Liver (tissue), 9 donors: ENCODE measurements around the gene COL8A2. TPM values are rescaled to one million over a fixed set of nuclear protein-coding genes. Genes with fewer than 3 reads are reported as not detected.

Source experiments
- DNase-seq: peaks from one replicate; pipeline ENCODE4 v3.0.0-alpha.2; 2017; ENCODE audit warnings: low spot score
- H3K27ac ChIP-seq, 2 donors: one replicate each; pipeline ENCODE4 v1.7.0; 2013; ENCODE audit warnings: inconsistent platforms in 2 of 2, low read length in 2 of 2, control low read depth in 1 of 2, low read depth in 1 of 2, mild to moderate bottlenecking in 1 of 2
- H3K27me3 ChIP-seq, 4 donors: one replicate each; pipeline versions ENCODE4 v1.6.1 to v1.7.0; 2013; ENCODE audit warnings: low read length in 3 of 4, inconsistent platforms in 1 of 4, mild to moderate bottlenecking in 1 of 4, moderate library complexity in 1 of 4; ENCODE audit not compliant: control insufficient read depth in 4 of 4, insufficient read depth in 4 of 4
- H3K36me3 ChIP-seq, 4 donors: one replicate each; pipeline versions ENCODE4 v1.6.1 to v1.7.0; 2013; ENCODE audit warnings: low read length in 3 of 4, mild to moderate bottlenecking in 3 of 4, low read depth in 1 of 4, moderate library complexity in 1 of 4; ENCODE audit not compliant: control insufficient read depth in 4 of 4, insufficient read depth in 3 of 4
- H3K4me1 ChIP-seq, 4 donors: one replicate each; pipeline versions ENCODE4 v1.6.1 to v1.7.0; 2013; ENCODE audit warnings: low read length in 3 of 4, mild to moderate bottlenecking in 3 of 4, moderate library complexity in 1 of 4; ENCODE audit not compliant: control insufficient read depth in 4 of 4, insufficient read depth in 4 of 4
- H3K4me3 ChIP-seq, 3 donors: one replicate each; pipeline versions ENCODE4 v1.6.1 to v1.7.0; 2013; ENCODE audit warnings: low read length in 3 of 3, control low read depth in 1 of 3, low read depth in 1 of 3, mild to moderate bottlenecking in 1 of 3
- H3K9ac ChIP-seq, 2 donors: one replicate each; pipeline ENCODE4 v1.7.0; 2013; ENCODE audit warnings: low read length in 2 of 2, mild to moderate bottlenecking in 2 of 2, moderate library complexity in 2 of 2, control low read depth in 1 of 2, low read depth in 1 of 2
- H3K9me3 ChIP-seq, 4 donors: one replicate each; pipeline versions ENCODE4 v1.6.1 to v1.7.0; 2013; ENCODE audit warnings: low read length in 3 of 4; ENCODE audit not compliant: control insufficient read depth in 4 of 4
- EGR1 ChIP-seq, 2 donors: IDR thresholded peaks; 2 replicates each; pipeline ENCODE4 v1.6.1; 2016 to 2018; ENCODE audit warnings: antibody characterized with exemption in 2 of 2, low read depth in 2 of 2
- FOXA1 ChIP-seq: IDR thresholded peaks from 2 replicates; pipeline ENCODE4 v1.6.1; 2016; ENCODE audit warnings: antibody characterized with exemption
- FOXA2 ChIP-seq: IDR thresholded peaks from 2 replicates; pipeline ENCODE4 v1.6.1; 2016; ENCODE audit warnings: antibody characterized with exemption
- GABPA ChIP-seq, 2 donors: IDR thresholded peaks in 1 of 2; conservative IDR thresholded peaks in 1 of 2; 2 replicates each; pipeline ENCODE4 v1.6.1; 2016; ENCODE audit warnings: antibody characterized with exemption in 2 of 2, mild to moderate bottlenecking in 1 of 2, moderate library complexity in 1 of 2
- HNF4A ChIP-seq, 2 donors: conservative IDR thresholded peaks; 2 replicates each; pipeline ENCODE4 v1.6.1; 2016; ENCODE audit warnings: antibody characterized with exemption in 2 of 2, mild to moderate bottlenecking in 2 of 2
- HNF4G ChIP-seq: IDR thresholded peaks from 2 replicates; pipeline ENCODE4 v1.6.1; 2016; ENCODE audit warnings: antibody characterized with exemption
- JUND ChIP-seq, 2 donors: IDR thresholded peaks; 2 replicates each; pipeline ENCODE4 v1.6.1; 2016; ENCODE audit warnings: antibody characterized with exemption in 2 of 2
- NR2F2 ChIP-seq: IDR thresholded peaks from 2 replicates; pipeline ENCODE4 v1.6.1; 2016; ENCODE audit warnings: antibody characterized with exemption
- RAD21 ChIP-seq, 2 donors: IDR thresholded peaks; 2 replicates each; pipeline ENCODE4 v1.6.1; 2016; ENCODE audit warnings: antibody characterized with exemption in 2 of 2, mild to moderate bottlenecking in 2 of 2
- RXRA ChIP-seq, 2 donors: IDR thresholded peaks; 2 replicates each; pipeline ENCODE4 v1.6.1; 2017 to 2018; ENCODE audit warnings: antibody characterized with exemption in 2 of 2, mild to moderate bottlenecking in 1 of 2
- SP1 ChIP-seq: IDR thresholded peaks from 2 replicates; pipeline ENCODE4 v1.6.1; 2018; ENCODE audit warnings: antibody characterized with exemption, mild to moderate bottlenecking
- TAF1 ChIP-seq: conservative IDR thresholded peaks from 2 replicates; pipeline ENCODE4 v1.6.1; 2016; ENCODE audit warnings: antibody characterized with exemption, mild to moderate bottlenecking
- YY1 ChIP-seq: IDR thresholded peaks from 2 replicates; pipeline ENCODE4 v1.6.1; 2016; ENCODE audit warnings: antibody characterized with exemption, mild to moderate bottlenecking
- WGBS: extraction: QIAGEN DNeasy Blood & Tissue Kit; methylation state at CpG from one replicate; pipeline ENCODE4 v1.1.7; 2013; 5-methylcytosine and 5-hydroxymethylcytosine counted together
- polyA plus RNA-seq, 2 donors: library from polyadenylated mRNA; stranded (reverse) in 1 of 2; unstranded in 1 of 2; fragments of 200-250 nt in 1 of 2; fragments of >200 nt in 1 of 2; fragmentation: Nextera tagmentation in 1 of 2; extraction: Ambion mirVana in 1 of 2; gene quantifications; one replicate each; pipeline versions ENCODE4 v1.2.1 to v1.2.3, GENCODE V29; 2013 to 2015
- total RNA-seq, 2 donors: library from RNA; depleted of rRNA; stranded (reverse); fragments of >200 nt; gene quantifications; one replicate each; pipeline ENCODE4 v1.2.3, GENCODE V29; 2014
- TF ChIP-seq, protein P1 (sequence below): IDR thresholded peaks from 2 replicates; pipeline ENCODE4 v1.6.1; 2016; ENCODE audit warnings: antibody characterized with exemption
- TF ChIP-seq, protein P2 (sequence below): IDR thresholded peaks from 2 replicates; pipeline ENCODE4 v1.6.1; 2016; ENCODE audit warnings: antibody characterized with exemption
- TF ChIP-seq, protein P3 (sequence below): IDR thresholded peaks from 2 replicates; pipeline ENCODE4 v1.6.1; 2016; ENCODE audit warnings: antibody characterized with exemption
- TF ChIP-seq, protein P4 (sequence below): IDR thresholded peaks from 2 replicates; pipeline ENCODE4 v1.6.1; 2016; ENCODE audit warnings: antibody characterized with exemption, mild to moderate bottlenecking
- TF ChIP-seq, protein P5 (sequence below): fragments of 150-350 bp; IDR thresholded peaks from 2 replicates; pipeline ENCODE4 v1.5.1; 2017; ENCODE audit warnings: improper control_type of control experiment, low read depth, low read length; ENCODE audit not compliant: missing input control
- donor health status: healthy.
- donor health status: healthy.
- donor health status: healthy.
- donor health status: healthy.
- donor health status: healthy.

Gene COL8A2
- total and polyA plus RNA-seq, 4 donors, result 0.04 to 0.47 (median 0.35) TPM

DNA sequence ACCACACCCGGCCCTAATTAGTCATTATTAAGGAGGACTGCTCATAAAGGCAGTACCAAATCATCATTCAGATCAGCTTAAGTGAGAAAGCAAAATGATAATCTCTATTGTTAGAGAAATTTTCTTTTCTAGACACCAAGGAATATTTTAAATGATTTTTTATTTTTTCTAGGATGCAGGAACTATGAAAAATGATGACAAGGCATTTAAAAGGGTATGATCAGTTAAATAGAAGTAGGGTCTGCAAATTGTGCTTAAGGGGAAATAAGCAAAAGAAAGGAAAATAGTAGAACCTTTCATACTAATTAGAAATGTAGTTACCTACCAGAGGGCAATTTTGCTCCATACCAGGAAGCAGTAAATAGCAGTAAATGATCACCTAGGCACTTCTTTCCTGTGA lies 62.7 kb downstream of the COL8A2 start:
- no peaks in the 10 kb centered on the region for H3K4me1 ChIP-seq
- no peak for DNase-seq
- H3K36me3 ChIP-seq, result peaks cover 0 to 2% (median under 1%) of the 10 kb centered on the region in 4 donors
- H3K27me3 ChIP-seq, result no peaks in the 10 kb centered on the region
- H3K9ac ChIP-seq, result no peak overlapping the region
- WGBS, result 93% methylated on average over 1 of the region's 1 CpG
- H3K4me3 ChIP-seq, result no peak overlapping the region
- H3K27ac ChIP-seq, result no peak overlapping the region
- TF ChIP-seq, protein P1, sequence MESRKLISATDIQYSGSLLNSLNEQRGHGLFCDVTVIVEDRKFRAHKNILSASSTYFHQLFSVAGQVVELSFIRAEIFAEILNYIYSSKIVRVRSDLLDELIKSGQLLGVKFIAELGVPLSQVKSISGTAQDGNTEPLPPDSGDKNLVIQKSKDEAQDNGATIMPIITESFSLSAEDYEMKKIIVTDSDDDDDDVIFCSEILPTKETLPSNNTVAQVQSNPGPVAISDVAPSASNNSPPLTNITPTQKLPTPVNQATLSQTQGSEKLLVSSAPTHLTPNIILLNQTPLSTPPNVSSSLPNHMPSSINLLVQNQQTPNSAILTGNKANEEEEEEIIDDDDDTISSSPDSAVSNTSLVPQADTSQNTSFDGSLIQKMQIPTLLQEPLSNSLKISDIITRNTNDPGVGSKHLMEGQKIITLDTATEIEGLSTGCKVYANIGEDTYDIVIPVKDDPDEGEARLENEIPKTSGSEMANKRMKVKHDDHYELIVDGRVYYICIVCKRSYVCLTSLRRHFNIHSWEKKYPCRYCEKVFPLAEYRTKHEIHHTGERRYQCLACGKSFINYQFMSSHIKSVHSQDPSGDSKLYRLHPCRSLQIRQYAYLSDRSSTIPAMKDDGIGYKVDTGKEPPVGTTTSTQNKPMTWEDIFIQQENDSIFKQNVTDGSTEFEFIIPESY, result no peak
- TF ChIP-seq NR2F2 (no peak), TAF1 (no peak), SP1 (no peak), GABPA (IDR thresholded peaks at IDR 0.05 in 1 of 2, conservative IDR thresholded peaks at IDR 0.05 in 1 of 2) (no peak), HNF4A (conservative IDR thresholded peaks at IDR 0.05) (no peak), EGR1 (IDR thresholded peaks at IDR 0.05; ENCODE audit: low read depth in 2 of 2) (no peak), YY1 (no peak), HNF4G (no peak), RXRA (IDR thresholded peaks at IDR 0.05) (no peak), FOXA1 (no peak), RAD21 (IDR thresholded peaks at IDR 0.05) (no peak), JUND (IDR thresholded peaks at IDR 0.05) (no peak)
- TF ChIP-seq, protein P2, sequence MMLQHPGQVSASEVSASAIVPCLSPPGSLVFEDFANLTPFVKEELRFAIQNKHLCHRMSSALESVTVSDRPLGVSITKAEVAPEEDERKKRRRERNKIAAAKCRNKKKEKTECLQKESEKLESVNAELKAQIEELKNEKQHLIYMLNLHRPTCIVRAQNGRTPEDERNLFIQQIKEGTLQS, result no peak
- TF ChIP-seq, protein P3, sequence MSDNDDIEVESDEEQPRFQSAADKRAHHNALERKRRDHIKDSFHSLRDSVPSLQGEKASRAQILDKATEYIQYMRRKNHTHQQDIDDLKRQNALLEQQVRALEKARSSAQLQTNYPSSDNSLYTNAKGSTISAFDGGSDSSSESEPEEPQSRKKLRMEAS, result no peak
- H3K9me3 ChIP-seq, result no peaks in the 10 kb centered on the region

DNA sequence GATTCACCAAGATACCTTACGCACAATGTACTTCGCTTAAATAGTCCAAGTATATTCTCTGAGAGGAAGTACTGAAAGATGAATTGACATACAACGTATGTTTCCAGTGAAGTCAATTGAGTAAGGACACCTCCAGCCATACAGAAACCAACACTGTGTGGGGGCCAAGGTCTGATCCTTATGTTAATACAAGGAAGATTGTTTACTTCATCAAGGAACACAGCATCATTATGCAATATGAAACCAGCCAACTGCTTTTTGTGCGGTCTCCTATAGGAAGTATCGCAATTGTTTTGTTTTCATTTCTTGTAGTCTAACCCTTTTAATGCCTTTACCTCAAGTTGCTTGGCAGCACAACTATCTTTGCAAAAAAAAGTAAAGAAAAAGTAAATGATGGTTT lies 69.3 kb downstream of the COL8A2 start:
- H3K27me3 ChIP-seq, result no peaks in the 10 kb centered on the region
- TF ChIP-seq, protein P4, sequence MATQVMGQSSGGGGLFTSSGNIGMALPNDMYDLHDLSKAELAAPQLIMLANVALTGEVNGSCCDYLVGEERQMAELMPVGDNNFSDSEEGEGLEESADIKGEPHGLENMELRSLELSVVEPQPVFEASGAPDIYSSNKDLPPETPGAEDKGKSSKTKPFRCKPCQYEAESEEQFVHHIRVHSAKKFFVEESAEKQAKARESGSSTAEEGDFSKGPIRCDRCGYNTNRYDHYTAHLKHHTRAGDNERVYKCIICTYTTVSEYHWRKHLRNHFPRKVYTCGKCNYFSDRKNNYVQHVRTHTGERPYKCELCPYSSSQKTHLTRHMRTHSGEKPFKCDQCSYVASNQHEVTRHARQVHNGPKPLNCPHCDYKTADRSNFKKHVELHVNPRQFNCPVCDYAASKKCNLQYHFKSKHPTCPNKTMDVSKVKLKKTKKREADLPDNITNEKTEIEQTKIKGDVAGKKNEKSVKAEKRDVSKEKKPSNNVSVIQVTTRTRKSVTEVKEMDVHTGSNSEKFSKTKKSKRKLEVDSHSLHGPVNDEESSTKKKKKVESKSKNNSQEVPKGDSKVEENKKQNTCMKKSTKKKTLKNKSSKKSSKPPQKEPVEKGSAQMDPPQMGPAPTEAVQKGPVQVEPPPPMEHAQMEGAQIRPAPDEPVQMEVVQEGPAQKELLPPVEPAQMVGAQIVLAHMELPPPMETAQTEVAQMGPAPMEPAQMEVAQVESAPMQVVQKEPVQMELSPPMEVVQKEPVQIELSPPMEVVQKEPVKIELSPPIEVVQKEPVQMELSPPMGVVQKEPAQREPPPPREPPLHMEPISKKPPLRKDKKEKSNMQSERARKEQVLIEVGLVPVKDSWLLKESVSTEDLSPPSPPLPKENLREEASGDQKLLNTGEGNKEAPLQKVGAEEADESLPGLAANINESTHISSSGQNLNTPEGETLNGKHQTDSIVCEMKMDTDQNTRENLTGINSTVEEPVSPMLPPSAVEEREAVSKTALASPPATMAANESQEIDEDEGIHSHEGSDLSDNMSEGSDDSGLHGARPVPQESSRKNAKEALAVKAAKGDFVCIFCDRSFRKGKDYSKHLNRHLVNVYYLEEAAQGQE, result no peak
- no peak for TF ChIP-seq TAF1
- TF ChIP-seq EGR1 (IDR thresholded peaks at IDR 0.05; ENCODE audit: low read depth in 2 of 2), result no peak
- TF ChIP-seq FOXA2, result no peak
- TF ChIP-seq NR2F2, result no peak
- no peak for TF ChIP-seq SP1
- TF ChIP-seq, protein P5, sequence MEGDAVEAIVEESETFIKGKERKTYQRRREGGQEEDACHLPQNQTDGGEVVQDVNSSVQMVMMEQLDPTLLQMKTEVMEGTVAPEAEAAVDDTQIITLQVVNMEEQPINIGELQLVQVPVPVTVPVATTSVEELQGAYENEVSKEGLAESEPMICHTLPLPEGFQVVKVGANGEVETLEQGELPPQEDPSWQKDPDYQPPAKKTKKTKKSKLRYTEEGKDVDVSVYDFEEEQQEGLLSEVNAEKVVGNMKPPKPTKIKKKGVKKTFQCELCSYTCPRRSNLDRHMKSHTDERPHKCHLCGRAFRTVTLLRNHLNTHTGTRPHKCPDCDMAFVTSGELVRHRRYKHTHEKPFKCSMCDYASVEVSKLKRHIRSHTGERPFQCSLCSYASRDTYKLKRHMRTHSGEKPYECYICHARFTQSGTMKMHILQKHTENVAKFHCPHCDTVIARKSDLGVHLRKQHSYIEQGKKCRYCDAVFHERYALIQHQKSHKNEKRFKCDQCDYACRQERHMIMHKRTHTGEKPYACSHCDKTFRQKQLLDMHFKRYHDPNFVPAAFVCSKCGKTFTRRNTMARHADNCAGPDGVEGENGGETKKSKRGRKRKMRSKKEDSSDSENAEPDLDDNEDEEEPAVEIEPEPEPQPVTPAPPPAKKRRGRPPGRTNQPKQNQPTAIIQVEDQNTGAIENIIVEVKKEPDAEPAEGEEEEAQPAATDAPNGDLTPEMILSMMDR, result no peak
- TF ChIP-seq HNF4G, result no peak
- TF ChIP-seq JUND (IDR thresholded peaks at IDR 0.05), result no peak
- H3K4me1 ChIP-seq, result no peaks in the 10 kb centered on the region
- WGBS, result 89% methylated on average over 5 of the region's 5 CpGs
- H3K4me3 ChIP-seq, result no peak overlapping the region
- no peak overlapping the region for H3K9ac ChIP-seq
- H3K36me3 ChIP-seq, result peaks cover 3 to 10% (median 7%) of the 10 kb centered on the region in 4 donors
- no peak for DNase-seq
- H3K9me3 ChIP-seq, result no peaks in the 10 kb centered on the region
- no peak overlapping the region for H3K27ac ChIP-seq
